CD4-positive, CD25-positive, alpha-beta regulatory T cell (primary cell): ENCODE data around the gene IFT52. TPM values are rescaled to one million over a fixed set of nuclear protein-coding genes. Genes with fewer than 3 reads are reported as not detected.

ENCODE experiments used
- ATAC-seq, 2 donors: fragments of 150-1000 bp; cut with Tn5 transposase; one replicate each; pipeline ENCODE4 v1.10.0; 2021; ENCODE audit warnings: low read depth in 2 of 2, moderate number of reproducible peaks in 2 of 2, moderate library complexity in 1 of 2
- DNase-seq, 3 donors: peaks; one replicate each; pipeline versions ENCODE4 v3.0.0 to v3.0.0-alpha.2; 2012 to 2022; ENCODE audit warnings: mixed read lengths in 1 of 3
- H3K27ac ChIP-seq: one replicate; pipeline ENCODE4 v1.7.0; 2013; ENCODE audit warnings: mild to moderate bottlenecking, low read length; ENCODE audit not compliant: insufficient read depth, poor library complexity, severe bottlenecking
- H3K27me3 ChIP-seq: one replicate; pipeline ENCODE4 v1.7.0; 2013; ENCODE audit warnings: low read length; ENCODE audit not compliant: control insufficient read depth, insufficient read depth
- H3K36me3 ChIP-seq: one replicate; pipeline ENCODE4 v1.7.0; 2013; ENCODE audit warnings: mild to moderate bottlenecking, low read length, moderate library complexity; ENCODE audit not compliant: control insufficient read depth, insufficient read depth
- H3K4me1 ChIP-seq: 2 replicates; pipeline ENCODE4 v1.7.0; 2013; ENCODE audit warnings: mild to moderate bottlenecking, low read length; ENCODE audit not compliant: insufficient read depth, control insufficient read depth, poor library complexity, severe bottlenecking
- H3K4me3 ChIP-seq: one replicate; pipeline ENCODE4 v1.7.0; 2013; ENCODE audit warnings: low read depth, mild to moderate bottlenecking, low read length, moderate library complexity
- H3K9me3 ChIP-seq, 2 experiments: 1 replicate in 1 of 2; 2 replicates in 1 of 2; pipeline ENCODE4 v1.7.0; 2013; ENCODE audit warnings: low read length in 2 of 2, mild to moderate bottlenecking in 1 of 2, moderate library complexity in 1 of 2; ENCODE audit not compliant: control insufficient read depth in 2 of 2
- H3K27ac Mint-ChIP-seq, 3 donors: one replicate each; pipeline ENCODE4 v1.8.0; 2020 to 2022; ENCODE audit warnings: mild to moderate bottlenecking in 3 of 3, mixed read lengths in 3 of 3, moderate library complexity in 2 of 3
- H3K27me3 Mint-ChIP-seq: one replicate; pipeline ENCODE4 v1.8.0; 2022; ENCODE audit warnings: mild to moderate bottlenecking, mixed read lengths
- H3K36me3 Mint-ChIP-seq: one replicate; pipeline ENCODE4 v1.8.0; 2020; ENCODE audit warnings: mixed read lengths
- H3K4me1 Mint-ChIP-seq, 4 donors: one replicate each; pipeline ENCODE4 v1.8.0; 2020 to 2022; ENCODE audit warnings: mixed read lengths in 4 of 4, mild to moderate bottlenecking in 1 of 4
- H3K4me3 Mint-ChIP-seq, 4 donors: one replicate each; pipeline ENCODE4 v1.8.0; 2020 to 2022; ENCODE audit warnings: mild to moderate bottlenecking in 4 of 4, mixed read lengths in 4 of 4, moderate library complexity in 3 of 4
- H3K9me3 Mint-ChIP-seq, 7 donors: one replicate each; pipeline ENCODE4 v1.8.0; 2020 to 2022; ENCODE audit warnings: mixed read lengths in 7 of 7, mild to moderate bottlenecking in 3 of 7, moderate library complexity in 2 of 7
- polyA plus RNA-seq, 4 donors: library from polyadenylated mRNA; unstranded; fragments of 300-500 nt; fragmentation: Illumina TruSeq; gene quantifications; one replicate each; pipeline ENCODE4 v1.2.3, GENCODE V29; 2021
- total RNA-seq: library from RNA; stranded (reverse); gene quantifications from one replicate; pipeline ENCODE4 v1.2.3, GENCODE V29; 2022

Gene IFT52
- total and polyA plus RNA-seq, 5 donors from 2014 or later, result 13.1 to 34.1 (median 27.8) TPM

- Histone ChIP-seq H3K9me3 (no peaks in the 10 kb centered on the region), H3K4me1 (peaks cover 11% of the 10 kb centered on the region), H3K27me3 (no peaks in the 10 kb centered on the region), H3K4me3 (no peak overlapping the region), H3K36me3 (no peaks in the 10 kb centered on the region), H3K27ac (no peak overlapping the region)
- ATAC-seq (no peak), DNase-seq (no peak)
- H3K4me3 Mint-ChIP-seq, result no peak overlapping the region
- peaks cover 0 to 25% (median 8%) of the 10 kb centered on the region in 4 donors for H3K4me1 Mint-ChIP-seq
- no peaks in the 10 kb centered on the region for H3K9me3 Mint-ChIP-seq
- H3K36me3 Mint-ChIP-seq, result no peaks in the 10 kb centered on the region
- H3K27ac Mint-ChIP-seq, result peak overlapping the region in 2 of 3 donors; percentile 42 to 71
- H3K27me3 Mint-ChIP-seq, result no peaks in the 10 kb centered on the region
Measured at GRCh38 chr20:43682446-43682845, 91.7 kb downstream of the IFT52 start.

DNA sequence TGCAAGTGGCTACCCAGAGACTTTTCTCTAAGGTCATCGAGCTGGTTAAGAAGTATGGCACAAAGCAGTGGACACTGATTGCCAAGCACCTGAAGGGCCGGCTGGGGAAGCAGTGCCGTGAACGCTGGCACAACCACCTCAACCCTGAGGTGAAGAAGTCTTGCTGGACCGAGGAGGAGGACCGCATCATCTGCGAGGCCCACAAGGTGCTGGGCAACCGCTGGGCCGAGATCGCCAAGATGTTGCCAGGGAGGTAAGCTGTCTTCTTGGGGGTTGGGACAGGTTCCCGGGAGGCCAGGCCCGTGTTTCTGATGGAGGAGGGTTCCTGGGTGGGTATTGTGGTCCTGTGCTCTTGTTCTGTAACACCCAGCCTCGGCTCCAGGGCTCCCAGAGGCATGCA is 96.1 kb downstream of the IFT52 start:
- no peaks in the 10 kb centered on the region for H3K9me3 ChIP-seq
- no peaks in the 10 kb centered on the region for H3K27me3 ChIP-seq
- Mint-ChIP-seq H3K36me3 (no peaks in the 10 kb centered on the region), H3K27ac (peak overlapping the region in 2 of 3 donors; percentile 51 to 61), H3K4me3 (no peak overlapping the region), H3K4me1 (peaks cover 0 to 17% (median 3%) of the 10 kb centered on the region in 4 donors), H3K27me3 (no peaks in the 10 kb centered on the region), H3K9me3 (no peaks in the 10 kb centered on the region)
- H3K36me3 ChIP-seq, result no peaks in the 10 kb centered on the region
- H3K4me3 ChIP-seq, result no peak overlapping the region
- DNase-seq, result no peak
- no peak for ATAC-seq
- no peak overlapping the region for H3K27ac ChIP-seq
- peaks cover 6% of the 10 kb centered on the region for H3K4me1 ChIP-seq

DNA sequence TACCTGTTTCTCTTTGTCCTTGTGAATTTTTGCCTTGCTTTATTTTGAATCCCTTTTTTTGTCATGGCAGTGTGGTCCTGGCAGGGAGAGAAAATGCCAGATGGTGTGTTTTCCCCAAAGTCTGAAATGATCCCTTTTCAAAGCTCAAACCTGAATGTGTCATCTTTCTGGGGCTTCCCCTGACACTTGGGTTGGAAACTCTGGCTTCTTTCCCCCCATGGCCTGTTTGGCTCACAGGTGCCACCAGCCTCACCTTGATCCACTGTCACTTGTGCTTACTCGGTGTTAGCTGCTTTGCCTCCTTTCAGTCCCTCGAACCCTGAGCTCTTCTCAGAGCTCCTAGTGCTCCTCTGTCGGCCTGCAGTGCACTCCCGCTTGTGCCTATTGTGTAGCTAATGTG is 98.4 kb downstream of the IFT52 start:
- no peak overlapping the region for H3K27ac ChIP-seq
- H3K4me1 ChIP-seq, result no peaks in the 10 kb centered on the region
- H3K4me3 ChIP-seq, result no peak overlapping the region
- H3K9me3 Mint-ChIP-seq, result no peaks in the 10 kb centered on the region
- H3K4me3 Mint-ChIP-seq, result no peak overlapping the region
- H3K36me3 ChIP-seq, result no peaks in the 10 kb centered on the region
- DNase-seq (no peak), ATAC-seq (no peak)
- H3K4me1 Mint-ChIP-seq, result peaks cover 0 to 11% (median 2%) of the 10 kb centered on the region in 4 donors
- H3K27ac Mint-ChIP-seq, result peak overlapping the region in 1 of 3 donors; percentile 75
- no peaks in the 10 kb centered on the region for H3K36me3 Mint-ChIP-seq
- H3K27me3 Mint-ChIP-seq, result no peaks in the 10 kb centered on the region
- H3K9me3 ChIP-seq, result no peaks in the 10 kb centered on the region
- H3K27me3 ChIP-seq, result no peaks in the 10 kb centered on the region

DNA sequence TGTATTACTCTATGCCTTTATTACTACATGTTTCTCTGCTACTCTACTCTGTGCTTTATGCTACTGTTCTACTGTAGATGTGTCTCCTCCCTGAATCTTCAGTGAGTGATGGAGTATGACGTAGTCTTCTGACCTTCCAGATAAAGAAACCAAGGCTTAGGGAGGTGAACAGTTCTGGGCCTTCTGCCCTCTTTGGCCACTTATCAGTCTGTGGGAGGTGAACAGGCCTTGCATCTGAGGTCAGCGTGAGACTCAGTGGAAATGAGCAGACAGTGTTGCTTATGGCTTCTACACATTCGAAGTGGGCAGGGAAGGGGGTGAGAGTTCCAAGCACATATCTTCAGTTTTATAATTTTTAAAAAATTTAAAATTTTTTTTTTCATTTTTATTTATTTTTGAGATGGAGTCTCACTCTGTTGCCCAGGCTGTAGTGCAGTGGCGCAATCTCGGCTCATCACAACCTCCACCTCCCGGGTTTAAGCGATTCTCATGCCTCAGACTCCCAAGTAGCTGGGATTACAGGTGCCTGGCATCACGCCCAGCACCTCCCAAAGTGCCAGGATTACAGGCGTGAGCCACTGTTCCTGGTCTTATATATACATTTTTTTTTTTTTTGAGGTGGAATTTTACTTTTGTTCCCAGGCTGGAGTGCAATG is 100.3 kb downstream of the IFT52 start:
- no peaks in the 10 kb centered on the region for H3K36me3 ChIP-seq
- H3K36me3 Mint-ChIP-seq, result no peaks in the 10 kb centered on the region
- no peaks in the 10 kb centered on the region for H3K27me3 Mint-ChIP-seq
- no peaks in the 10 kb centered on the region for H3K27me3 ChIP-seq
- H3K27ac Mint-ChIP-seq, result no peak overlapping the region
- no peak overlapping the region for H3K4me3 ChIP-seq
- no peak overlapping the region for H3K4me3 Mint-ChIP-seq
- ATAC-seq (no peak), DNase-seq (no peak)
- H3K9me3 ChIP-seq, result no peaks in the 10 kb centered on the region
- no peak overlapping the region for H3K27ac ChIP-seq
- no peaks in the 10 kb centered on the region for H3K9me3 Mint-ChIP-seq
- H3K4me1 ChIP-seq, result no peaks in the 10 kb centered on the region
- H3K4me1 Mint-ChIP-seq, result peaks cover 4 to 18% (median 9%) of the 10 kb centered on the region in 4 donors

GRCh38 chr20:43691928-43692524 is 101.3 kb downstream of the IFT52 start:
- Mint-ChIP-seq H3K9me3 (no peaks in the 10 kb centered on the region), H3K4me1 (peaks cover 4 to 14% (median 9%) of the 10 kb centered on the region in 4 donors), H3K27me3 (no peaks in the 10 kb centered on the region), H3K36me3 (no peaks in the 10 kb centered on the region), H3K4me3 (no peak overlapping the region), H3K27ac (peak overlapping the region in 1 of 3 donors; percentile 57)
- DNase-seq (peak; percentile 13 to 71 (median 31)), ATAC-seq (no peak)
- H3K4me1 ChIP-seq, result no peaks in the 10 kb centered on the region
- no peaks in the 10 kb centered on the region for H3K9me3 ChIP-seq
- H3K4me3 ChIP-seq, result no peak overlapping the region
- H3K36me3 ChIP-seq, result no peaks in the 10 kb centered on the region
- H3K27me3 ChIP-seq, result no peaks in the 10 kb centered on the region
- no peak overlapping the region for H3K27ac ChIP-seq

GRCh38 chr20:43694763-43695162 is 104.0 kb downstream of the IFT52 start:
- Mint-ChIP-seq H3K27ac (peak overlapping the region in 1 of 3 donors; percentile 90), H3K9me3 (no peaks in the 10 kb centered on the region), H3K36me3 (peaks cover 4% of the 10 kb centered on the region), H3K4me1 (peaks cover 4 to 19% (median 10%) of the 10 kb centered on the region in 4 donors), H3K27me3 (no peaks in the 10 kb centered on the region), H3K4me3 (peak overlapping the region in 1 of 4 donors; percentile 50)
- Histone ChIP-seq H3K36me3 (no peaks in the 10 kb centered on the region), H3K27ac (no peak overlapping the region), H3K9me3 (no peaks in the 10 kb centered on the region), H3K4me1 (peaks cover 3% of the 10 kb centered on the region), H3K4me3 (no peak overlapping the region), H3K27me3 (no peaks in the 10 kb centered on the region)
- DNase-seq, result peak in 1 of 3 donors; percentile 20
- ATAC-seq, result no peak

DNA sequence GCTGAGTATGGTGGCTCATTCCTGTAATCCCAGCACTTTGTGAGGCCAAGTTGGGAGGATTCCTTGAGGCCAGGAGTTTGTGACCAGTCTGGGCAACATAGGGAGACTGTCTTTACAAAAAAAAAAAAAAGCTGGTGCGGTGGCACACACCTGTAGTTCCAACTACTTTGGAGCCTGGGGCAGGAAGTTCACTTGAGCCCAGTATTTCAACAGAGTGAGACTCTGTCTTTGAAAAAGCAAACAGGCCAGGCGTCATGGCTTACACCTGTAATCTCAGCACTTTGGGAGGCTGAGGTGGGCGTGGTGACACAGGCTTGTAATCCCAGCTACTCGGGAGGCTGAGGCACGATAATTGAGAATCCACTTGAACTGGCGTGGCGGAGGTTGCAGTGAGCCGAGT is 104.8 kb downstream of the IFT52 start:
- H3K9me3 Mint-ChIP-seq, result no peaks in the 10 kb centered on the region
- no peak overlapping the region for H3K27ac Mint-ChIP-seq
- Histone ChIP-seq H3K4me3 (no peak overlapping the region), H3K27me3 (no peaks in the 10 kb centered on the region), H3K27ac (no peak overlapping the region), H3K9me3 (no peaks in the 10 kb centered on the region), H3K4me1 (peaks cover 11% of the 10 kb centered on the region), H3K36me3 (no peaks in the 10 kb centered on the region)
- H3K36me3 Mint-ChIP-seq, result peaks cover 8% of the 10 kb centered on the region
- no peaks in the 10 kb centered on the region for H3K27me3 Mint-ChIP-seq
- no peak for ATAC-seq
- no peak overlapping the region for H3K4me3 Mint-ChIP-seq
- H3K4me1 Mint-ChIP-seq, result peaks cover 6 to 27% (median 16%) of the 10 kb centered on the region in 4 donors
- no peak for DNase-seq
